ENCODE data around the gene PSKH1. TPM values are rescaled to one million over a fixed set of nuclear protein-coding genes. Genes with fewer than 3 reads are reported as not detected.

The PSKH1 gene
- total RNA-seq, 1 donor from 2014 or later: 31.2 TPM

Other genes starting within 250 kb of the PSKH1 start
- gene CARMIL2, start 248.1 kb upstream of the PSKH1 start, total RNA-seq: 5.7 TPM
- 14.3 TPM for gene ACD, start 233.0 kb upstream of the PSKH1 start, total RNA-seq
- 1.6 TPM for gene PARD6A, start 232.3 kb upstream of the PSKH1 start, total RNA-seq
- gene ENKD1, start 226.5 kb upstream of the PSKH1 start, total RNA-seq: 18.0 TPM
- 2.7 TPM for gene C16orf86, start 226.4 kb upstream of the PSKH1 start, total RNA-seq
- 36.5 TPM for gene GFOD2, start 173.9 kb upstream of the PSKH1 start, total RNA-seq
- gene RANBP10, start 86.7 kb upstream of the PSKH1 start, total RNA-seq: 25.3 TPM
- gene TSNAXIP1, start 86.4 kb upstream of the PSKH1 start, total RNA-seq: 2.5 TPM
- gene THAP11, start 50.9 kb upstream of the PSKH1 start, total RNA-seq: 22.8 TPM
- 85.2 TPM for gene NUTF2, start 46.3 kb upstream of the PSKH1 start, total RNA-seq
- 50.9 TPM for gene CENPT, start 45.6 kb upstream of the PSKH1 start, total RNA-seq
- gene EDC4, start 20.2 kb upstream of the PSKH1 start, total RNA-seq: 64.9 TPM
- gene NRN1L, start 8.4 kb upstream of the PSKH1 start, total RNA-seq: not detected
- gene CTRL, start 38.6 kb downstream of the PSKH1 start, total RNA-seq: 2.1 TPM
- gene PSMB10, start 43.6 kb downstream of the PSKH1 start, total RNA-seq: 89.4 TPM
- gene LCAT, start 50.9 kb downstream of the PSKH1 start, total RNA-seq: 47.3 TPM
- 93.1 TPM for gene SLC12A4, start 75.4 kb downstream of the PSKH1 start, total RNA-seq
- not detected for gene DPEP3, start 87.2 kb downstream of the PSKH1 start, total RNA-seq
- gene DPEP2, start 106.2 kb downstream of the PSKH1 start, total RNA-seq: 7.0 TPM
- not detected for gene DPEP2NB, start 122.7 kb downstream of the PSKH1 start, total RNA-seq
- 15.5 TPM for gene DDX28, start 130.0 kb downstream of the PSKH1 start, total RNA-seq
- 26.6 TPM for gene DUS2, start 130.0 kb downstream of the PSKH1 start, total RNA-seq
- gene NFATC3, start 192.1 kb downstream of the PSKH1 start, total RNA-seq: 44.0 TPM

Data from ureter (tissue), 1 donor.